HG03135 (cell line): ENCODE results near the gene KLHL40.

ENCODE experiments used
- ATAC-seq: cut with Tn5 transposase; IDR thresholded peaks from one replicate; pipeline ENCODE4 v1.9.1; 2021; ENCODE audit warnings: mild to moderate bottlenecking, moderate library complexity; ENCODE audit not compliant: unreplicated experiment

The KLHL40 gene

GRCh38 chr3:42668413-42668760 lies 16.9 kb upstream of the KLHL40 start:
- no peak for ATAC-seq

- ATAC-seq = no peak
Measured at GRCh38 chr3:42668793-42669217, 16.5 kb upstream of the KLHL40 start.

- no peak for ATAC-seq
Measured at GRCh38 chr3:42670051-42670576, 15.2 kb upstream of the KLHL40 start.

- ATAC-seq = no peak
Measured at GRCh38 chr3:42670670-42671069, 14.7 kb upstream of the KLHL40 start.

GRCh38 chr3:42672515-42672914 lies 12.8 kb upstream of the KLHL40 start:
- no peak for ATAC-seq

- ATAC-seq = no peak
Measured at GRCh38 chr3:42673082-42673481, 12.3 kb upstream of the KLHL40 start.

GRCh38 chr3:42674146-42674545 lies 11.2 kb upstream of the KLHL40 start:
- no peak for ATAC-seq

GRCh38 chr3:42675909-42676308 lies 9.4 kb upstream of the KLHL40 start:
- ATAC-seq = no peak

- ATAC-seq = no peak
Measured at GRCh38 chr3:42678447-42678846, 6.9 kb upstream of the KLHL40 start.

GRCh38 chr3:42680271-42680670 lies 5.1 kb upstream of the KLHL40 start:
- no peak for ATAC-seq

- ATAC-seq = no peak
Measured at GRCh38 chr3:42680806-42681205, 4.5 kb upstream of the KLHL40 start.

- no peak for ATAC-seq
Measured at GRCh38 chr3:42681361-42682038, 3.8 kb upstream of the KLHL40 start.

- no peak for ATAC-seq
Measured at GRCh38 chr3:42682301-42683070, 2.9 kb upstream of the KLHL40 start.

GRCh38 chr3:42683875-42684598 lies 1.3 kb upstream of the KLHL40 start:
- no peak for ATAC-seq

GRCh38 chr3:42684632-42685362 lies 540 bp upstream of the KLHL40 start:
- no peak for ATAC-seq

- no peak for ATAC-seq
Measured at GRCh38 chr3:42685891-42686820, 819 bp downstream of the KLHL40 start.

- no peak for ATAC-seq
Measured at GRCh38 chr3:42686832-42687650, 1.7 kb downstream of the KLHL40 start.

GRCh38 chr3:42688016-42688415 lies 2.7 kb downstream of the KLHL40 start:
- no peak for ATAC-seq
